Measurements from ENCODE around the gene COL7A1. TPM values are rescaled to one million over a fixed set of nuclear protein-coding genes. Genes with fewer than 3 reads are reported as not detected.

The COL7A1 gene
- total RNA-seq, 1 donor from 2014 or later, result 337 TPM

GRCh38 chr3:48566401-48566760 is 28.7 kb downstream of the COL7A1 start:
- no peak overlapping the region for H3K4me3 ChIP-seq (ENCODE audit: low read depth, low read length)
- H3K27me3 ChIP-seq (ENCODE audit: control insufficient read depth, insufficient read depth, low read length), result no peaks in the 10 kb centered on the region
- peaks cover 11% of the 10 kb centered on the region for H3K36me3 ChIP-seq (ENCODE audit: control insufficient read depth, insufficient read depth, low read length)
- TF ChIP-seq, protein P1, sequence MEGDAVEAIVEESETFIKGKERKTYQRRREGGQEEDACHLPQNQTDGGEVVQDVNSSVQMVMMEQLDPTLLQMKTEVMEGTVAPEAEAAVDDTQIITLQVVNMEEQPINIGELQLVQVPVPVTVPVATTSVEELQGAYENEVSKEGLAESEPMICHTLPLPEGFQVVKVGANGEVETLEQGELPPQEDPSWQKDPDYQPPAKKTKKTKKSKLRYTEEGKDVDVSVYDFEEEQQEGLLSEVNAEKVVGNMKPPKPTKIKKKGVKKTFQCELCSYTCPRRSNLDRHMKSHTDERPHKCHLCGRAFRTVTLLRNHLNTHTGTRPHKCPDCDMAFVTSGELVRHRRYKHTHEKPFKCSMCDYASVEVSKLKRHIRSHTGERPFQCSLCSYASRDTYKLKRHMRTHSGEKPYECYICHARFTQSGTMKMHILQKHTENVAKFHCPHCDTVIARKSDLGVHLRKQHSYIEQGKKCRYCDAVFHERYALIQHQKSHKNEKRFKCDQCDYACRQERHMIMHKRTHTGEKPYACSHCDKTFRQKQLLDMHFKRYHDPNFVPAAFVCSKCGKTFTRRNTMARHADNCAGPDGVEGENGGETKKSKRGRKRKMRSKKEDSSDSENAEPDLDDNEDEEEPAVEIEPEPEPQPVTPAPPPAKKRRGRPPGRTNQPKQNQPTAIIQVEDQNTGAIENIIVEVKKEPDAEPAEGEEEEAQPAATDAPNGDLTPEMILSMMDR (IDR thresholded peaks at IDR 0.05; ENCODE audit: insufficient read depth, low read length, poor library complexity, severe bottlenecking), result no peak
- no peak for DNase-seq (ENCODE audit: low read depth)

- TF ChIP-seq, protein P1 (IDR thresholded peaks at IDR 0.05; ENCODE audit: insufficient read depth, low read length, poor library complexity, severe bottlenecking), result no peak
- Histone ChIP-seq H3K27me3 (ENCODE audit: control insufficient read depth, insufficient read depth, low read length) (no peaks in the 10 kb centered on the region), H3K4me3 (ENCODE audit: low read depth, low read length) (no peak overlapping the region), H3K36me3 (ENCODE audit: control insufficient read depth, insufficient read depth, low read length) (peaks cover 11% of the 10 kb centered on the region)
- DNase-seq (ENCODE audit: low read depth), result no peak
Observed at GRCh38 chr3:48565591-48566400, 29.3 kb downstream of the COL7A1 start.

DNA sequence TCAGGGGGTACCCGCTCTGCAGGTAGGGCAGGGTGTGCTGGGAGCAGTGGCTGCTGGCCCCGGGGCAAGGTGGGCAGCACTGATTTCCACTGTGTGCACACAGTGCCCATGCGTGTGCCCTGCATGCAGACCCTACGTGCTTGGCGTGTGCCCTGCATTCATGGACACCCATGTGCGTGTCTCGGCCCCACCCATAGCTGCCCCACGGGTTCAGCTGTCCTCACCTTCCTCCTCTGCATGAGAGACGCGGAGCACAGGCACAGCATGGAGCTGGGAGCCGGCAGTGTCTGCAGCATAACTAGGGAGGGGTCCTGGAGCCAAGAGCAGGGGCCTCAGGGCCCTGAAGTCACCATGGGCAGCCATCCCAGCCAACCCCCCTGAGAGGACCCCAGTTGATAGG is 29.9 kb downstream of the COL7A1 start:
- no peak for DNase-seq (ENCODE audit: low read depth)
- TF ChIP-seq, protein P1 (IDR thresholded peaks at IDR 0.05; ENCODE audit: insufficient read depth, low read length, poor library complexity, severe bottlenecking), result no peak
- no peak overlapping the region for H3K4me3 ChIP-seq (ENCODE audit: low read depth, low read length)
- peaks cover 10% of the 10 kb centered on the region for H3K36me3 ChIP-seq (ENCODE audit: control insufficient read depth, insufficient read depth, low read length)
- H3K27me3 ChIP-seq (ENCODE audit: control insufficient read depth, insufficient read depth, low read length), result no peaks in the 10 kb centered on the region

GRCh38 chr3:48564667-48565066 is 30.5 kb downstream of the COL7A1 start:
- Histone ChIP-seq H3K36me3 (ENCODE audit: control insufficient read depth, insufficient read depth, low read length) (peaks cover 10% of the 10 kb centered on the region), H3K27me3 (ENCODE audit: control insufficient read depth, insufficient read depth, low read length) (no peaks in the 10 kb centered on the region), H3K4me3 (ENCODE audit: low read depth, low read length) (no peak overlapping the region)
- DNase-seq (ENCODE audit: low read depth), result no peak
- TF ChIP-seq, protein P1 (IDR thresholded peaks at IDR 0.05; ENCODE audit: insufficient read depth, low read length, poor library complexity, severe bottlenecking), result no peak

DNA sequence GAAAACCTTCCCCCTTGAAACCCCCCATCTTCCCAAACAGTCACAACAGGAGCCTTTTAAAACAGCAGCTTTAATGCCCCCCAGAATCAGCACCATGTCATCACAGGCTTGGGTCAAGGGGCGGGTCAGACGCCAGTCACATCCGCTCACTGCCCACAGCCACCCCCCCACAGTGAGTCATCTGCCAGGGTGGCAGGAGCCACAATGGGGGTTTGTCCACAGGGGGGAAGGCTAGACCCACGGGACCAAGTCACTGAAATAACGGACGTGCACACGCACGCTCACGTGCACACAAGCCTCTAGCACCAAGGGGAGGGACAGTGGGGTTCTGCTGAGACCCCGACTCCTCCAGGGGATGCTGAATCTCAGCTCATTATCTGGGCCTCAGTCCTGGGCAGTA is 31.1 kb downstream of the COL7A1 start:
- H3K4me3 ChIP-seq (ENCODE audit: low read depth, low read length), result no peak overlapping the region
- TF ChIP-seq, protein P1 (IDR thresholded peaks at IDR 0.05; ENCODE audit: insufficient read depth, low read length, poor library complexity, severe bottlenecking), result no peak
- H3K27me3 ChIP-seq (ENCODE audit: control insufficient read depth, insufficient read depth, low read length), result no peaks in the 10 kb centered on the region
- peaks cover 12% of the 10 kb centered on the region for H3K36me3 ChIP-seq (ENCODE audit: control insufficient read depth, insufficient read depth, low read length)
- DNase-seq (ENCODE audit: low read depth), result no peak
